GM19467 (cell line): ENCODE results near the gene CFAP77.
"Not testable (repeated sequence)": the region's sequence is repeated elsewhere in the genome, so short reads cannot be mapped to it uniquely, and the experiment has no call there.

Source experiments
- ATAC-seq: cut with Tn5 transposase; IDR thresholded peaks from one replicate; pipeline ENCODE4 v1.9.1; 2021; ENCODE audit warnings: mild to moderate bottlenecking, moderate library complexity; ENCODE audit not compliant: unreplicated experiment

The CFAP77 gene

GRCh38 chr9:132409828-132410528 lies at the start of gene CFAP77:
TSS of gene CFAP77 (plus strand) at chr9:132410211. CDS start at chr9:132410272, 61 bp downstream.
- no peak for ATAC-seq

GRCh38 chr9:132364068-132364467 lies 45.9 kb upstream of the CFAP77 start:
- ATAC-seq = no peak

GRCh38 chr9:132365986-132366385 lies 44.0 kb upstream of the CFAP77 start:
- ATAC-seq = no peak

- no peak for ATAC-seq
Observed at GRCh38 chr9:132366481-132366880, 43.5 kb upstream of the CFAP77 start.

GRCh38 chr9:132367613-132368313 lies 42.2 kb upstream of the CFAP77 start:
- no peak for ATAC-seq

GRCh38 chr9:132369421-132369820 lies 40.6 kb upstream of the CFAP77 start:
- no peak for ATAC-seq

- ATAC-seq = no peak
Observed at GRCh38 chr9:132370592-132370991, 39.4 kb upstream of the CFAP77 start.

- no peak for ATAC-seq
Observed at GRCh38 chr9:132372177-132373095, 37.6 kb upstream of the CFAP77 start.

- ATAC-seq = not testable (repeated sequence)
Observed at GRCh38 chr9:132377769-132378168, 32.2 kb upstream of the CFAP77 start.

- not testable (repeated sequence) for ATAC-seq
Observed at GRCh38 chr9:132378416-132378815, 31.6 kb upstream of the CFAP77 start.

- ATAC-seq = peak; percentile 63
Observed at GRCh38 chr9:132381966-132382541, 28.0 kb upstream of the CFAP77 start.

GRCh38 chr9:132383462-132383883 lies 26.5 kb upstream of the CFAP77 start:
- ATAC-seq = no peak

- no peak for ATAC-seq
Observed at GRCh38 chr9:132384376-132384775, 25.6 kb upstream of the CFAP77 start.

GRCh38 chr9:132387133-132387532 lies 22.9 kb upstream of the CFAP77 start:
- no peak for ATAC-seq

- ATAC-seq = no peak
Observed at GRCh38 chr9:132390966-132391365, 19.0 kb upstream of the CFAP77 start.

GRCh38 chr9:132391449-132391848 lies 18.6 kb upstream of the CFAP77 start:
- ATAC-seq = no peak

GRCh38 chr9:132395560-132395959 lies 14.5 kb upstream of the CFAP77 start:
- no peak for ATAC-seq

- no peak for ATAC-seq
Observed at GRCh38 chr9:132401824-132402223, 8.2 kb upstream of the CFAP77 start.

- no peak for ATAC-seq
Observed at GRCh38 chr9:132404228-132404881, 5.7 kb upstream of the CFAP77 start.

- ATAC-seq = peak; percentile 75
Observed at GRCh38 chr9:132406554-132407122, 3.4 kb upstream of the CFAP77 start, which contains the start of gene TTF1. TSS of gene TTF1 (minus strand) at chr9:132406840. CDS start at chr9:132402821, 4,019 bp downstream.
